ENCODE data around the gene TINAG. TPM values are rescaled to one million over a fixed set of nuclear protein-coding genes. Genes with fewer than 3 reads are reported as not detected.
A peak's percentile ranks its signal among the peaks of the same experiment; 100 is the strongest.

The TINAG gene
- total and polyA plus RNA-seq, 2 experiments from 2014 or later, result not detected

GRCh38 chr6:54357141-54357540 lies 48.9 kb downstream of the TINAG start:
- TF ChIP-seq EZH2phosphoT487 (IDR thresholded peaks at IDR 0.05; ENCODE audit: insufficient read depth, low read depth) (no peak), EZH2 (IDR thresholded peaks at IDR 0.05; ENCODE audit: insufficient read depth, poor library complexity, severe bottlenecking) (no peak)
- Histone ChIP-seq H3F3A (ENCODE audit: insufficient read depth) (no peaks in the 10 kb centered on the region), H3K9ac (no peak overlapping the region), H3K9me3 (ENCODE audit: low read depth) (no peaks in the 10 kb centered on the region), H3K4me3 (no peak overlapping the region), H3K4me1 (ENCODE audit: insufficient read depth) (no peaks in the 10 kb centered on the region), H3K9me2 (ENCODE audit: insufficient read depth) (no peaks in the 10 kb centered on the region), H3K4me2 (ENCODE audit: unreplicated experiment) (no peak overlapping the region), H3K36me3 (ENCODE audit: low read depth) (no peaks in the 10 kb centered on the region), H3K79me2 (ENCODE audit: insufficient read depth) (no peaks in the 10 kb centered on the region), H3K27ac (no peak overlapping the region), H3K27me3 (replicated peaks; ENCODE audit: insufficient read depth) (no peaks in the 10 kb centered on the region), H4K20me1 (ENCODE audit: insufficient read depth) (no peaks in the 10 kb centered on the region), H2AFZ (no peak overlapping the region)
- DNase-seq, result no peak
- WGBS, 2 experiments (ENCODE audit: low coverage in 1 of 2, low lambda C conversion rate in 2 of 2, missing lambda C conversion rate in 2 of 2), result 47 to 59% methylated on average over 1 of the region's 1 CpG
- in situ Hi-C loops (cut with MboI), result no loop called here

GRCh38 chr6:54361188-54361587 lies 52.9 kb downstream of the TINAG start:
- Histone ChIP-seq H3F3A (ENCODE audit: insufficient read depth) (no peaks in the 10 kb centered on the region), H3K4me1 (ENCODE audit: insufficient read depth) (no peaks in the 10 kb centered on the region), H4K20me1 (ENCODE audit: insufficient read depth) (no peaks in the 10 kb centered on the region), H2AFZ (no peak overlapping the region), H3K27me3 (replicated peaks; ENCODE audit: insufficient read depth) (no peaks in the 10 kb centered on the region), H3K27ac (no peak overlapping the region), H3K4me3 (no peak overlapping the region), H3K79me2 (ENCODE audit: insufficient read depth) (no peaks in the 10 kb centered on the region), H3K36me3 (ENCODE audit: low read depth) (no peaks in the 10 kb centered on the region), H3K9me3 (ENCODE audit: low read depth) (no peaks in the 10 kb centered on the region), H3K9ac (no peak overlapping the region), H3K4me2 (ENCODE audit: unreplicated experiment) (no peak overlapping the region), H3K9me2 (ENCODE audit: insufficient read depth) (no peaks in the 10 kb centered on the region)
- WGBS, 2 experiments (ENCODE audit: low coverage in 1 of 2, low lambda C conversion rate in 2 of 2, missing lambda C conversion rate in 2 of 2), result 89 to 90% methylated on average over 1 of the region's 1 CpG
- TF ChIP-seq EZH2phosphoT487 (IDR thresholded peaks at IDR 0.05; ENCODE audit: insufficient read depth, low read depth) (no peak), EZH2 (IDR thresholded peaks at IDR 0.05; ENCODE audit: insufficient read depth, poor library complexity, severe bottlenecking) (no peak)
- in situ Hi-C loops (cut with MboI), result no loop called here
- no peak for DNase-seq

- no peak for DNase-seq
- Histone ChIP-seq H3K79me2 (ENCODE audit: insufficient read depth) (no peaks in the 10 kb centered on the region), H4K20me1 (ENCODE audit: insufficient read depth) (no peaks in the 10 kb centered on the region), H3K4me3 (no peak overlapping the region), H3K9ac (no peak overlapping the region), H3F3A (ENCODE audit: insufficient read depth) (peaks cover 1% of the 10 kb centered on the region), H3K27ac (no peak overlapping the region), H3K36me3 (ENCODE audit: low read depth) (no peaks in the 10 kb centered on the region), H3K4me1 (ENCODE audit: insufficient read depth) (peaks cover under 1% of the 10 kb centered on the region; the same call in 1 of the 2 replicates), H2AFZ (no peak overlapping the region), H3K27me3 (replicated peaks; ENCODE audit: insufficient read depth) (no peaks in the 10 kb centered on the region), H3K9me3 (ENCODE audit: low read depth) (no peaks in the 10 kb centered on the region), H3K4me2 (ENCODE audit: unreplicated experiment) (no peak overlapping the region), H3K9me2 (ENCODE audit: insufficient read depth) (no peaks in the 10 kb centered on the region)
- TF ChIP-seq EZH2phosphoT487 (IDR thresholded peaks at IDR 0.05; ENCODE audit: insufficient read depth, low read depth), result no peak
- no peak for TF ChIP-seq EZH2 (IDR thresholded peaks at IDR 0.05; ENCODE audit: insufficient read depth, poor library complexity, severe bottlenecking)
- in situ Hi-C loops (cut with MboI), result no loop called here
- 95 to 97% methylated on average over 1 of the region's 1 CpG for WGBS, 2 experiments (ENCODE audit: low coverage in 1 of 2, low lambda C conversion rate in 2 of 2, missing lambda C conversion rate in 2 of 2)
These were observed 53.5 kb downstream of the TINAG start for GRCh38 chr6:54361734-54362133.

DNA sequence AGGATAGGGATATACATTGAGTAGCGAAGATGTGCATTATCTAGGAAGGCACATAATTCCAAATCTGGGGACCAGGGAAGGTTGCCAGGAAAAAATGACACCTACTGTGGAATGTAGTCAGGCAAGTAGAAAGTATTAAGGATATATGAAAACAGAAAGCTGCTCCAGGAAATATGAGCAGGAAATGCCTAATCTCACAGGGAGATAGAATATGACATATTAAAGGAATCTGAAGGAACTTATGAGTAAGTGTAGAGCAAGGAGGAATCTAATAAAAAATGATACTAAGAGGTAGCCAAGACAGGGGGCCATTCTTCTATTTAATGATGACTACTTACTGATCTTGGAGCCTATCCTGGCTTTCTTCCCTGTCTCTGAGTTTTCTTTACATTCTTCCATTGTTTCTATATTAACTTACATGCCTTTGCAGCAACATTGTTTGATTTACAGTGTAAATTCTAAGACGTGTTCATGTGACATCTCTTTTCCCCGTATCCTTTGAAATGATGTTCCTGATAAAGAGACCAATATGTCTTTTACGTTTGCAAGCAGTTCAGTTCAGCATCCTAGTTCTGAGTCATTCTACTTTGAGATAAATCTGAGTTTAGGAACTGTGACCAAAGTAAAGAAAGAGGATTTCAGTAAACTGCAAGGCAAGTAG lies 58.6 kb downstream of the TINAG start:
- no peak overlapping the region for H3K27ac ChIP-seq
- no peaks in the 10 kb centered on the region for H3K9me3 ChIP-seq (ENCODE audit: low read depth)
- no peaks in the 10 kb centered on the region for H3K36me3 ChIP-seq (ENCODE audit: low read depth)
- H3K79me2 ChIP-seq (ENCODE audit: insufficient read depth), result no peaks in the 10 kb centered on the region
- no peak overlapping the region for H3K9ac ChIP-seq
- H3F3A ChIP-seq (ENCODE audit: insufficient read depth), result peaks cover 12% of the 10 kb centered on the region
- H3K4me3 ChIP-seq, result no peak overlapping the region
- peak overlapping the region; percentile 32; the same call in 1 of the 2 replicates for H2AFZ ChIP-seq
- DNase-seq, result peak; percentile 16
- H3K9me2 ChIP-seq (ENCODE audit: insufficient read depth), result no peaks in the 10 kb centered on the region
- TF ChIP-seq EZH2 (IDR thresholded peaks at IDR 0.05; ENCODE audit: insufficient read depth, poor library complexity, severe bottlenecking), result no peak
- no peak for TF ChIP-seq EZH2phosphoT487 (IDR thresholded peaks at IDR 0.05; ENCODE audit: insufficient read depth, low read depth)
- H3K4me2 ChIP-seq (ENCODE audit: unreplicated experiment), result peak overlapping the region; percentile 32
- H3K4me1 ChIP-seq (ENCODE audit: insufficient read depth), result peaks cover 7% of the 10 kb centered on the region
- 65 to 69% methylated on average over 4 of the region's 4 CpGs for WGBS, 2 experiments (ENCODE audit: low coverage in 1 of 2, low lambda C conversion rate in 2 of 2, missing lambda C conversion rate in 2 of 2)
- in situ Hi-C loops (cut with MboI), result no loop called here
- no peaks in the 10 kb centered on the region for H4K20me1 ChIP-seq (ENCODE audit: insufficient read depth)
- H3K27me3 ChIP-seq (replicated peaks; ENCODE audit: insufficient read depth), result no peaks in the 10 kb centered on the region
